GM12892 (cell line): ENCODE measurements around the gene DOK7.

ENCODE experiments used
- POLR2A ChIP-seq: IDR thresholded peaks from 2 replicates; pipeline ENCODE4 v1.6.1; 2011; ENCODE audit warnings: low read depth, low read length, control low read depth
- POLR2AphosphoS5 ChIP-seq: IDR thresholded peaks from 2 replicates; pipeline ENCODE4 v1.6.1; 2011; ENCODE audit warnings: low read depth, low read length, control low read depth
- TAF1 ChIP-seq: IDR thresholded peaks from 2 replicates; pipeline ENCODE4 v1.6.1; 2011; ENCODE audit warnings: low read depth, mild to moderate bottlenecking, control low read depth, low read length, borderline replicate concordance

GRCh38 chr4:3464911-3465697 is 2.0 kb downstream of the DOK7 start:
- TF ChIP-seq POLR2A (no peak), POLR2AphosphoS5 (no peak), TAF1 (no peak)
